Putamen (tissue), 1 donor: ENCODE results near the gene ARHGAP29.
"Not testable (repeated sequence)": the region's sequence is repeated elsewhere in the genome, so short reads cannot be mapped to it uniquely, and the experiment has no call there.

Source experiments
- DNase-seq: peaks from one replicate; pipeline ENCODE4 v3.0.0-alpha.2; 2016; ENCODE audit warnings: low spot score

Gene ARHGAP29

DNA sequence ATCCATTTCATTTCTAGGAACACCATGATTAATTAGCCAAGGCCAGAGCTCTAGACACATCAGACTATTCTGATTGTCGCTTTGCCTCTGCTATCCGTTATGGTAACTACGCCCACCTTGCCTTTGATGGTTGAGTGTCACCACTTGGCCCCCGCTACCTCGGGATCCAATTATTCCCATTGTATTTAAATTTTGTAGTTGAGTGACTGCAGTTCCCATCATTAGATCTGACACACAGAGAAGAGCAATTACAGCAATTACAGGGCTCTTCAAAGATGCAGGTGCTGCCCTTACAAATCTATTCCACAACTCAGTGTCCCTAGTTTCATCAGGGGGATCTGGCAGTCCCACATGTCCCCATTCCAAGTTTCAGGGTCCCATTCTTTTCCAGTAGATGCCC is 71.5 kb downstream of the ARHGAP29 start:
- DNase-seq, result no peak

DNA sequence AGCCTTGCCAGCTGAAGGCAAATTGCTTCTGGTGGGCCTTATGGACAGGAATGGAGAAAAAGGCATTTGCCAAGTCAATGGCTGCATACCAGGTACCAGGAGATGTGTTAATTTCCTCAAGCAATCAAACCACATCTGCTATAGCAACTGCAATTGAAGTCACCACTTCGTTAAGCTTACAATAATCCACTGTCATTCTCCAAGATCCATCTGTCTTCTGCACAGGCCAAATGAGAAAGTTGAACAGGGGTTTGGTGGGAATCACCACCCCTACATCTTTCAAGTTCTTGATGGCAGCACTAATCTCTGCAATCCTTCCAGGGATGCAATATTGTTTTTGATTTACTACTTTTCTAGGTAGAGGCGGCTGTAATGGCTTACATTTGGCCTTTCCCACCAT is 72.5 kb downstream of the ARHGAP29 start:
- not testable (repeated sequence) for DNase-seq

DNA sequence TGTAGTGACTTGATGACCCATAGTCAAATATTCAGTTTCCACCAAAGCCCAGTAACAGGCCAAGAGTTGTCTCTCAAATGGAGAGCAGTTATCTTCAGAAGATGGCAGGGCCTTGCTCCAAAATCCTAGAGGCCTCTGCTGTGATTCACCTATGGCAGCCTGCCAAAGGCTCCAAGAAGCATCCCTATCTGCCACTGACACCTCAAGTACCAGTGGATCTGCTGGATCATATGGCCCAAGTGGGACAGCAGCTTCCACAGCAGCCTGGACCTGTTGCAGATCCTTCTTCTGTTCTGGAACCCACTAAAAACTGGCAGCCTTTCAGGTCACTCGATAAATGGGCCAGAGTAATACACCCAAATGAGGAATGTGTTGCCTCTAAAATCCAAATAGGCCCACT is 73.3 kb downstream of the ARHGAP29 start:
- not testable (repeated sequence) for DNase-seq

DNA sequence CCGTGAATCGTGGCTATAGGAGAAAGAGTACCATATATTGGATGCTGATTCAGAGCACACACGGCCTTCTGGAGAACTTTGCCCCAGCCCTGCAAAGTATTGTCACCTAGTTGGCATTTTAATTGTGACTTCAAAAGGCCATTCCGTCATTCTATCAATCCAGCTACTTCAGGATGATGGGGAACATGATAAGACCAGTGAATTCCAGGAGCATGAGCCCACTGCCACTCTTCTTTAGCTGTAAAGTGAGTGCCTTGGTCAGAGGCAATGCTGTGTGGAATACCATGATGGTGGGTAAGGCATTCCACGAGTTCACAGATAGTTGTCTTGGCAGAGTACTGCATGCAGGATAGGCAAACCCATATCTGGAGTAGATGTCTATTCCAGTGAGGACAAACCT is 74.1 kb downstream of the ARHGAP29 start:
- not testable (repeated sequence) for DNase-seq

DNA sequence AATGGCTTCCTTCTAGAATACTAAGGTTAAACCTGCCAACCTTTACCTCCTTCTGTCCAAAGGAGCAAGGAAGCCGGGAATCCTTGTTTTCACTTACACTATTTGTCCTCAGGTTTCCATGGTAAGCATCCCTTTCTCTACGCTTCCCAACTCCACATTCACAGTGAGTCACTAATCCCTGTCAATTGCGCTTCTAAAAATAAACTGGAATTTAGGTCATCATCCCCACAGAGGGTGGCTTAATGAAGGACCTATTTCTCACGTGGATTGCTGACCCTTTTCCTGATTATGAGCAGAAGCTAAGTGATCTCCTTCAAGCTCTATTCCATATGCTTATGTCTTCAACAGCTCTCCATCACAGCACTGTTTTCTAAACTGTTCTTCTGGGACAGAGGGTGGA is 76.6 kb downstream of the ARHGAP29 start:
- peak; percentile 20 for DNase-seq

DNA sequence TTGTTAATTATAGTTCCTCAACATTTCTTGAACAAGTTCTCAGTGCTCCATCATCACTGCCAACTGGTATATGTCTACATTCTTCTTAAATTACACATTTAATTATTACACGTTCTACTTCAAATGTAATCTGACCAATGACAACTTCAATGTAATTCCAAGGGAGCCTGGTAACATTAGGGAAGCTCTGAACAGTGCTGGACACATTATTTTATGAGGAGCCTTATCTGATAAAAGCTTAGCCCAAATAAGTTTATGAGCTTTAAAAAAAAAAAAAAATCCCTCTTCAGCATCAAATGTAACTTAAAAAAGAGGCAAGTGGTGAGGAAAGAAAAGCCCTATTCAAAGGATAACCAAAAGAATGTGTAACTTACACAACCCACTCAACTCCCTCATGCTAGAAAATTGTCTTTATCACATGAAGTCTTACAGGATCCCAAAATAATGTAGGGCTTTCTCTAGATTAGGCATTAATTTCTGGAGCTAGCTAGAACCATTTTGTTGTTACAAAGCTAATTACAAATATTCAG is 81.2 kb downstream of the ARHGAP29 start:
- DNase-seq, result no peak

DNA sequence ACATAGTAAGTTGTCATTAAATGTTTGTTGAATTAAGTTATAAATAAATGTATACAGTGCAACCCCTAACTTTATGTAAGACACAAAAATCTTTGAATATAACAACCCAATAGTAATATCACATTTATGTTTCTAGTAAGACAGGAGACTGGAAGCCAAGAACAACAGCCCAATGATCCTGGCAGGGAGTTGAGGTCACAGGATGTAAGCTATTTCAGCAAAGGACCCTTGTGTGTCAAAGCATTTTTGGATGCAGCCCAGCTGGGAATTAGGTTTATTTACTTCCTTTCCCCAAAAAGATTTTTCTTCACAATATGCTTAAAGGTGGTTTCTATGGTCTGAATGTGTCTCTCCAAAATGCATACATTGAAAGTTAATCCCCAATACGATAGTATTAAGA is 82.4 kb downstream of the ARHGAP29 start:
- no peak for DNase-seq

DNA sequence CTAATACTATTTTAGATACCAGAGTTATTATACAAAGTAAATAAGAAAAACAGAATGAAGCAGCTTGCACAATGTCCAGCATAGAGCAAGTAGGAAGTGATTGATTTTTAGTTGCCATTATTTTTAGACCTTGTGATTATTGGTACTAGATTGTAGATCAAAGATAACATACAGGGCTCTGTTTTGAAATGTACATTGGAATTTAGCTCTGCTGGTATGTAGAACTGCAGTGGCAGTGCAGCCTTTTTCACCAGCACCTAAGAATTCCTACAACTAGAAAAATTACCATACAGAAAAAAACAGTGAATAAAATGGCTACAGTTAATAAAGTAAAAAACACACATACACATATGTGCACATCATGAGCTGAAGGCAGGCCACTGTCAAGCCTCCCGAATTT is 84.3 kb downstream of the ARHGAP29 start:
- DNase-seq, result no peak

DNA sequence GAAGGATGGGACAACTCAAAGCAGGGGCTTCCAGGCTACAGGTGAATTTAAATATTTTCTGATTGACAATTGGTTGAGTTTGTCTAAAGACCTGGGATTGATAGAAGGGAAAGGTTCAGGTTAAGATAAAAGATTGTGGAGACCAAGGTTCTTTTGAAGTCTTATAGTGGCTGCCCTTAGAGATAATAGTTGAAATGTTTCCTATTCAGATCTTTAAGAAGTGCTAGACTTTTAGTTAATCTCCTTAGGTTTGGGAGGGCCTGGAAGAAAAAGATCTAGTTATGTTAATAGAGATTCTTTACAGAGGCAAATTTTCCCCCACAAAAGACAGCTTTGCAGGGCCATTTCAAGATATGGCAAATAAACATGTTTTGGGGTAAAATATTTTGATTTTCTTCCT is 88.2 kb downstream of the ARHGAP29 start:
- not testable (repeated sequence) for DNase-seq

DNA sequence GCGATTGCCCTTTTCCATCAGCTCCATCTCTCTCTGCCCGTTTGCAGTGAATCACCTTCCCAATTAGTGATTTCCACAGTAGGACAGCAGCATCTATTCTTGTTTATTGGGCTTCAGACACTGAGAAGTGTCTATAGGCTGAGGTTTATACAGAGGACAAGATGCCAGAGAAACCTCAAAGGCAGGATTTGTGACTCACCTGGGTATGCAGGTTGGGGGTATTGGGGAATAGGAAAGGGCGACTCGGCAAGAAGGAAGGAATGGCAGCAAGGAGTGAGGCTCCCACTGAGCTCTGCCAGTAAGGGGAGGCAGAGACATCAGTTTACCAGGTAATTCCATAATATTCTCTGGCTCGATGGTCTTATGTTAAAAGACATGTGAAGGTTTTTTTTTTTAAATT is 91.1 kb downstream of the ARHGAP29 start:
- DNase-seq, result no peak

DNA sequence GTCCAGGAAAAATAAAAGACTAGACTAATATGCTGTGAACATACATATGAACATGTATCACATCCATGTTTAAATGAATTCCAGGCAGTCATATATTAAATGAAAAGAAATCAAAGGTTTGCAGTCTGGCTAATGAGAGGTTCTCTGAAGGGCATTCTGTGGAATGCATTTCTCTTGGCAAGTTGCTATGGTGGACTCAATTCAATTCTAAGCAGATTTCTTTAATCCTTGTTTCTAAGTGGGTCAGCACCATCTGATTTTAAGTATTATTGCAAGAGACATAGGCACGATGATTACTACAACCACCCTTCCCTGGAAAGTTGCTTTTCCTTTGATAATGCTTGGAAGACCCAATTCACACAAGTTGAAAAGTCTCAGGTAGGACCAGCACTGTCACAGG is 92.5 kb downstream of the ARHGAP29 start:
- no peak for DNase-seq

DNA sequence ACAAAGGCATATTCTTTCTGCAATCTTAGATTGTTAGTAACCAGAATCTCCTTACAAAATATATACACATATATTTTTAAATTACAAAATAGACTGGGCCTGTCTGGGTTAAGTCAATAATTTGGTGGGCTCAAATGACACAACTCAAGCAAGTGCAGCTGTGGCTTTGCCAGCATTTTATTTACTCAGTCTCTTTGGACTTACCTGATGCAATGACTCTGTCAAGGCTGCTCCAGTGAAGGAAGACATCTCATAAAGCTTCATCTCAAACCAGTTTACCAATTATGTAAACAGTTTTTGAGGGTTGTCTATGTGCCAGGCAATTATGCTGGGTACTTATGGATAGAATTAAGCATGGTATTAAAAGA is 93.6 kb downstream of the ARHGAP29 start:
- DNase-seq, result no peak

DNA sequence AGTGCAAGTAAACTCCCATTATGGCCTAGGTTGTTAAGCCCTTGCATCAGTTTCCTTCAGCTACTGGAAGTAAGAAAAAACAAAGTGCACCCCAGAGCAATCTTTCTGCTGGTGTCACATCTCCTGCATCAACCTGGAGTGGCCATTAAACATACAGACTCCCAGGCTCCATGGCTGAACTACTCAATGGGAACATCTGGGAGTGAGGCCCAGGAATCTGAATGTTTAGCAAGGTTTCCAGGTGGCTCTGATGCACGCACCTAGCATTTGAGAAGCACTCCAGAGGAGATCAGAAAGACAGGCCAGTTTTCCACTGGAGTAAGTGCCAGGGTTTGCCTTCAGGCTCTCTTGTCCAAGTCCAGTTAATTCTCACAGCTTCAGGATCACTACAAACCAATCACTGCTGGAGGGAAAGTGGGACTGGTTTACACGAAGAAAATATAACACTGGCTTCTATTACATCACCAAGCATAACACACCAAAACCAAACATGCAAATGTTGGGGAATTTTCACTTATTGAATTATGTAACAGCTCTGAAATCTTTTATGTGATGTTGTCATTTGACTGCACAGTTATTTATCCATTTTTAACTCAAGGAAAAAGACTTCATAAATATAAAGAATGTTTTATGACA is 94.1 kb downstream of the ARHGAP29 start:
- DNase-seq, result no peak

DNA sequence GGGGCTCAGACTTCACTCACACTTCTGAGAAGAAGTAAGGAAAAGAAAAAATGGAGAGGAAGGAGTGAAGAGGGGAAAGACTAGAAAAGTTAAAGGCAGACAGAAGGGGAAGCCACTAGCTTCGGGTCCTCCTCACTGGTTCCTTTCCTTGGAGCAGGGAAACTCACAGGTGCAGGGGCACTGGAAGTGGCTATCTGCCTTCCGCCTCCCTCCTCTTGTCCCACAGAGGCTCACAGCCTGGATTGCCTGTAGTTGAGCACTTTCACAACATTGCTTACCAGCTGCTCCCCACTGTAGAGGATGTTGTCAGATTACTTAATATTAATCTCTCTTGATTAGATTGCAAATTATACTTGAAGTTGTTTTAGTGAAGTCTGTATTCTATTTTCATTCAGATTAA is 94.8 kb downstream of the ARHGAP29 start:
- no peak for DNase-seq

DNA sequence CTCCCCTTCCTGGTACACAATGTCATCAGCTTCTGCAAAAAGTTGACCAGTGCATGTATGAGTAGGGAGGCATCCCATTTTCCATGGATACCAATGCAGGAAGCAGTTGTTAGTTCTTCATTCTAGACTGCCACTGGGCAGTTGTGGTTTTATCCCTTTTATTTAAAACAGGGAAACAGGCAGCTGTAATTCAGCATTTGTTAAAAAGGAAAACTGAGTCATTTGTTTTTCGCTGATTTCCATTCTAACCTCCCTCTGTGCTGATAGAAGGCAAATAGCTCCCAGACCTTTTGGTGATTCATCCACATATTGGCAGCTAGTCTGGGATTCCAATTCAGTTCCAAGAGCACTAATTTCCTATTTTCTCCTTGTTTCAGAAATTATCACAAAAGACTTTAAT is 95.4 kb downstream of the ARHGAP29 start:
- DNase-seq, result no peak

DNA sequence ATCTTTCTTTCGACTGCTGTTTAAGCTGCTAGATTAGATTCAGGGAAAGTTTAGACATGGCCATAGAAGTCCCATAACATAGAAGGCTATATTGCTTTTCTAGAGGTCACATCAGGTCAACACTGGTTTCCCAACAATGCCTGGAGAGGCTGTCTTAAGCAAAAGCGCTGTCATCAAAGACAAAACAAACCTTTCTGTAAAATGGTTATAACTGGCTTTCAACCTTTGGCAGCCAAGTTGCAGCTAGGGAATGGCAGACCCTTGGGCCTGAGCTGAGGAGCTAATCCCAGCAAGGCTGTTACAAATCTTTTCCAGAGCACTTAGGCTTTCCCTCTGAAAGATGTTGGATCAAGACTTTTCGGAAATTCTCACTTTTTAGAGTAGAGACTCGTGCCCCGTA is 105.3 kb downstream of the ARHGAP29 start:
- no peak for DNase-seq

DNA sequence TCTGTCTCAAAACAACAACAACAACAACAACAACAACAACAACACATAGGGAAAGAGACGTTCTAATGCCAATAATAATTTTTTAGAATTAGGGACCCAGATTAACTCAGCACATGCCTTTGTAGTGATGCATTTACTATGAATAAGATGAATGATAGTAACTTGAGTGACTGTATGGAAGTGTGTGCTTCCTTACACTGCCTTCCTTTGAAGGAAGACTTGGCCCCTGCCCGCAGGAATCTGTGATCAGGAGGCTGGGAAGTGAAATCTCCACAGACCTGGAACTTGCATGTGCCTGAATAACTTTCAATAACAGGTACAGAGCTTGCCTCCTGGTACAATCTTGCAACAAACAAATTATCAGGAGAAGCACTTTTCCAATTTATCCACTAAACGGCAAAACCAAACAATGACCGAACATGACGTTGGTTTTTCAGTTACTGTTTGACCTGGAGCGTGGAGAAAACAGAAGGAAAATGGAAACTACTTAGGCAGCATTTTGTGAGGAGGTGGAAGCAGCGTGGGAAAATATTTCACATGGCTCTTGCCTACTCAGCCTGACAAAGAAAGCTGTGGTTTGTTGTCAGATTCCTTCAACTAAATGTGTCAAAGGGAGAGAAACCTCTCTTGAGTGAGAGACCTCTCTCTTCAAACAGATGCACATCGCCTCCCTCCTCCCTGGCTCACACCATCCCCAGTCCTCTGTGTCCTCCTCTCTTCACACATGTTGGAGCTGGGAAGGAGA is 106.4 kb downstream of the ARHGAP29 start:
- DNase-seq, result no peak

DNA sequence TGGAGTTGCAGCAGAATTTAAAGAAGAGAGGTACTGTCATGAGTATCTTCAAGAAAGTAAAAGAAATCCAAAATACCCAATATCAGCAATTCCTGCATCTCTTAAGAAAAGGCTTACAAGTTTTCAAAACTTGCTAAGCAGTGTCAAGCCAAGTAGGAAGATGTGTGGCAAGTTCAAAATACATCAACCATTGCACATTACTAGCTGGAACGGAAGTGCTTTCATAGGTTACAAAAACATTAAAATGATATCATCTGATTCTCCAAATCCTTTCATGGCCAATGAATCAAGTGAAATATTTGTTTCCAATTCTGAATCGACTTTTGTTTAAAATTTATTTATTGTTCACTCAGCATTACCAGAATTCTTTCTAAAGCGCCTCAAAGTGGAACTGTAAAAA is 110.7 kb downstream of the ARHGAP29 start:
- no peak for DNase-seq

DNA sequence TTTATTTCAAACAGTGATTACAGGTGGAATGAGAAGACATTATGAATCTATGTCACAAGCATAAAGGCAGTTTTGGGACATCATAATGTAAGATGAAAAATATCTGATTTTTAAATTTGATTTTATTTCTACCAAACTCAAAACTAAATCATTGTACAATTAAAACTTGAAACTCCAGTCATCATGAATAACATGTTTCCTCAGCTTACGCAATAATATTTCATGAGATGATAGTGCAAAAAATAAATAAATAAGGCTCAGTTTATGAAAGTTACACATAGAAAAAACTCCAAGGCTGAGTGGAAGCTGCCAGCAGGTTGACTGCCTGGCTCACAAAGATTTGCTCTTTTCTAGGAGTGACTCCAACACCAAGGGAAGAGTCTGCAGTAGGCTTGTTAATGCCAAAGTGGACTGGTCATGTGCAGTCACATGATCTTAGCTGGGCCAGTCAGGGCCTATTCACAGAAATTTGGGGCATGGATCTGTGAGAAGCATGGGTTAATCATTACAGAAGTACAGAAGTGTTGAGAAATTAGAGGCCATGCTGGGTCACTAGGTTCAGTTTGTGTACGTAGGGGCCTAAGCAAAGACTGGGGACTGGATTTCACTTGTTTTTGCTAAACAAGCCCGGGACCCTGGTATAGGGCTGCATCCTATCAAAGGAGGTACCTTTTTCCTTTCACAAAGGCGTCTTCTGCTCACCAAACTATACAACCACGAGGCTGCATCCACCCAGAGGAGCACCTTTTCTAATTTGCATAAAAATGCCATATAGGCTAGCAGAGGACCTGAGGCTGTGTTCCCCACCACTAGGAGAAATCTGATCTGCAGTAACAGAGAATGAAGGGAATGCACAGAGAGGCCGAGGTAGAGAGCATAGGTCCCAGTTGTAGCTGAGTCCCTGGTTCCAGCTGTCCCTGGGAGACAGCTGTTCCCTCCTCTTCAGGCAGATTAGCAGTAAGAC is 111.6 kb downstream of the ARHGAP29 start:
- DNase-seq, result no peak

DNA sequence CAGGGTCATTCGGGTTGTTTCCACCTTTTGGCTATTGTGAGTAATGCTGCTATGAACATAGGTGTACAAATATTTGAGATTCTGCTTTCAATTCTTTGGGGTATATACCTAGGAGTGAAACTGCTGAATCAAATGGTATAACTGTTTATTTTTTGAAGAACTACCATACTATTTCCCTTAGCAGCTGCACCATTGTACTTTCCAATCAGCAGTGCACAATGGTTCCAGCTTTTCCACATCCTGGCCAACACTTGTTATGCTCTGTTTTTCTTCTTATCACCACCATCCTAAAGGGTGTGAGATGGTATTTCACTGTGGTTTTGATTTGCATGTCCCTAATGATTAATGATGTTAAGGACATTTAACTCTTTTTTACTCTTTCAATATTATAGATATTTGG is 112.8 kb downstream of the ARHGAP29 start:
- DNase-seq, result no peak

DNA sequence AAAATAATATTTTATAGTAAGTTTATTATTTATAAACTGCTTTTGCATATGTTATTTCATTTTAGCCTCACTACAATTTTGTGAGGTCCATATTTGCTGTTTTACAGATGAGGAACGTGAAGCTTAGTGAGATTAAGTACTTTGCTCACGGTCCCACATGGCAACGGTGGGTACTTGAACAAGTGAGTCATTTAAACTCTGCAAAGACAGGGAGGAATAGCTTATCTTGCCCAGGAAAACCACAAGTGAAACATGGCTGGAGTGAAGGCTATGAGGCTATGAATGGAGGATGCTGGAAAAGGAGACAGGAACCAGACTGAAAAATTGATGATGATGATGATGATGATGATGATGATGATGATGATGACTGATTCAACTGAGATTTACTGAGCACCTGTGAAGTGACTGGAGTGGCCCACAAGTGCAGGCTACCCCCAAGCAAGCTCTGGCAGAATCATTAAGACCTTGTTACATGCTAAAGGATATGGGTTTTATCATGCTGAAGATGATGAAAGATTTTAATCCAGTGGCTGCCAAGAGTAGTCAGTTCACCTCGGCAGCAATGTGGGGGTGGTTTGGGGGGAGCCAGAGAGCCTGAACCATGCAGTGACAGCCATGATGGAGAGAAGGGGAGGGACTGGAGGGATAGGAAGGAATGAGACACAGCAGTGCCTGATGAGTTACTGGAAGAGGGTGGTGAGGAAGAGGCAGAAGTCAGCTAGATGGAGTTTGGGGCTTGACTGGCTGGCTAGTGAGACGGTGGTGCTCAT is 115.0 kb downstream of the ARHGAP29 start:
- DNase-seq, result no peak
